ENCODE data around the gene ARID4B. TPM values are rescaled to one million over a fixed set of nuclear protein-coding genes. Genes with fewer than 3 reads are reported as not detected.
A peak's percentile ranks its signal among the peaks of the same experiment; 100 is the strongest.

The ARID4B gene
- total RNA-seq, 2 experiments from 2014 or later: 28.7 to 44.9 TPM

DNA sequence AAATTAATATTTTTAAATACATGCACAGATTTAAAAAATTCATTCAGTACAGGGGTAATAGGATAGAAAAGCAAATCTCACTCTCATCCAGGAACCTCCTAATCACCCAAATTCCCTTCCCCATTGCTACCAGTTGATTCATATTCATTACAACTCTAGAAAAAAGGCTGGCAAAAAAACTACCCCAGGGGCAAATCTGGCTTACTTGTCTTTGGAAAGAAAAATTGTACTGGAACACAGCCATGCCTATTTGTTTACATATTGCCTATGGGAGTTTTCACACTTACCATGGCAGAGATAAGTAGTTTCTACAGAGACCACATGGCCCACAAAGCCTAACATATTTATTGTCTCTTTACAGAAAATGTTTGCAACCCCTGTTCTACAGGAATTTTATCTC, 158.0 kb downstream of the ARID4B start:
- BruUV-seq (replicated peaks): no TSS peak
- Histone ChIP-seq H3K27ac (ENCODE audit: low read depth, low read length, poor library complexity, severe bottlenecking) (no peak overlapping the region), H3K4me2 (ENCODE audit: low read length) (no peak overlapping the region), H3K36me3 (ENCODE audit: insufficient read depth, low read length) (peaks cover 66% of the 10 kb centered on the region), H4K20me1 (ENCODE audit: insufficient read depth, low read length) (no peaks in the 10 kb centered on the region), H2AFZ (ENCODE audit: low read length) (no peak overlapping the region), H3K4me1 (ENCODE audit: insufficient read depth, low read length, poor library complexity, severe bottlenecking) (no peaks in the 10 kb centered on the region), H3K9me2 (ENCODE audit: insufficient read depth, low read length) (no peaks in the 10 kb centered on the region), H3K4me3 (ENCODE audit: low read depth, low read length, poor library complexity, severe bottlenecking) (no peak overlapping the region), H3K9me3 (ENCODE audit: low read length) (no peaks in the 10 kb centered on the region), H3K79me2 (ENCODE audit: insufficient read depth, low read depth, low read length) (no peaks in the 10 kb centered on the region)
- intact Hi-C loops (cut with micrococcal nuclease; ENCODE audit: unreplicated experiment): no loop called here
- ChIA-PET POLR2A (no interaction called here), CTCF (ENCODE audit: unreplicated experiment) (interaction anchor here (0.6 kb wide), 1 partner anchor 47 kb away, joined by 3 read pairs; no protein-coding TSS in a partner anchor)
- TF ChIP-seq EZH2phosphoT487 (IDR thresholded peaks at IDR 0.05; ENCODE audit: borderline replicate concordance, low read depth, low read length): no peak
- TF ChIP-seq, protein P1, sequence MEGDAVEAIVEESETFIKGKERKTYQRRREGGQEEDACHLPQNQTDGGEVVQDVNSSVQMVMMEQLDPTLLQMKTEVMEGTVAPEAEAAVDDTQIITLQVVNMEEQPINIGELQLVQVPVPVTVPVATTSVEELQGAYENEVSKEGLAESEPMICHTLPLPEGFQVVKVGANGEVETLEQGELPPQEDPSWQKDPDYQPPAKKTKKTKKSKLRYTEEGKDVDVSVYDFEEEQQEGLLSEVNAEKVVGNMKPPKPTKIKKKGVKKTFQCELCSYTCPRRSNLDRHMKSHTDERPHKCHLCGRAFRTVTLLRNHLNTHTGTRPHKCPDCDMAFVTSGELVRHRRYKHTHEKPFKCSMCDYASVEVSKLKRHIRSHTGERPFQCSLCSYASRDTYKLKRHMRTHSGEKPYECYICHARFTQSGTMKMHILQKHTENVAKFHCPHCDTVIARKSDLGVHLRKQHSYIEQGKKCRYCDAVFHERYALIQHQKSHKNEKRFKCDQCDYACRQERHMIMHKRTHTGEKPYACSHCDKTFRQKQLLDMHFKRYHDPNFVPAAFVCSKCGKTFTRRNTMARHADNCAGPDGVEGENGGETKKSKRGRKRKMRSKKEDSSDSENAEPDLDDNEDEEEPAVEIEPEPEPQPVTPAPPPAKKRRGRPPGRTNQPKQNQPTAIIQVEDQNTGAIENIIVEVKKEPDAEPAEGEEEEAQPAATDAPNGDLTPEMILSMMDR (conservative IDR thresholded peaks at IDR 0.05; ENCODE audit: low read length): no peak
- DNase-seq (ENCODE audit: low spot score): no peak

DNA sequence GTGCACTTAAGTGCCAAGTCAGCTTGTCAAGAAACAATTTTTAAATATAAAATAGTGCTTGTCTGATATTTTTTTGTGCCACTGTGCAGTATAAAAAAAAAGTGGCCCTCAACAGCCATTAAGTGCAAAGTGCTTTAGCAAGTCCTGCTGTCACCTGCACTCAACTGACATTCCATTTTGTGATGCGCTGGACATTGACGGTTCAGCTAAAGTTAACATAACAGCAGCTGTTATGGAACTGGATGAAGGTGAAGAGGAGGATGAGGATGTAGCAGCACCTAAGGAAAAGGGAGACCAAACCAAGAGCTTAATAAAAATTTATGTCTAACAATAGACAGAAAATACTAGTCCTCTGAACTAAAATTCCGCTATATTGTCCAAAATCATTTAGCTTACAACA, 159.6 kb downstream of the ARID4B start:
- Histone ChIP-seq H3K36me3 (ENCODE audit: insufficient read depth, low read length) (peaks cover 52% of the 10 kb centered on the region), H3K9me2 (ENCODE audit: insufficient read depth, low read length) (no peaks in the 10 kb centered on the region), H3K27ac (ENCODE audit: low read depth, low read length, poor library complexity, severe bottlenecking) (no peak overlapping the region), H2AFZ (ENCODE audit: low read length) (no peak overlapping the region), H3K4me2 (ENCODE audit: low read length) (no peak overlapping the region), H3K9me3 (ENCODE audit: low read length) (no peaks in the 10 kb centered on the region), H4K20me1 (ENCODE audit: insufficient read depth, low read length) (no peaks in the 10 kb centered on the region), H3K4me3 (ENCODE audit: low read depth, low read length, poor library complexity, severe bottlenecking) (no peak overlapping the region), H3K4me1 (ENCODE audit: insufficient read depth, low read length, poor library complexity, severe bottlenecking) (no peaks in the 10 kb centered on the region), H3K79me2 (ENCODE audit: insufficient read depth, low read depth, low read length) (no peaks in the 10 kb centered on the region)
- CTCF ChIA-PET (ENCODE audit: unreplicated experiment): no interaction called here
- POLR2A ChIA-PET: interaction anchor here (0.5 to 1.5 kb wide), 4 partner anchors 10 to 23 kb away, joined by 3 to 4 read pairs (median 3); no protein-coding TSS in a partner anchor
- intact Hi-C loops (cut with micrococcal nuclease; ENCODE audit: unreplicated experiment): no loop called here
- no TSS peak for BruUV-seq (replicated peaks)
- DNase-seq (ENCODE audit: low spot score): no peak
- TF ChIP-seq, protein P1 (conservative IDR thresholded peaks at IDR 0.05; ENCODE audit: low read length): no peak
- no peak for TF ChIP-seq EZH2phosphoT487 (IDR thresholded peaks at IDR 0.05; ENCODE audit: borderline replicate concordance, low read depth, low read length)

DNA sequence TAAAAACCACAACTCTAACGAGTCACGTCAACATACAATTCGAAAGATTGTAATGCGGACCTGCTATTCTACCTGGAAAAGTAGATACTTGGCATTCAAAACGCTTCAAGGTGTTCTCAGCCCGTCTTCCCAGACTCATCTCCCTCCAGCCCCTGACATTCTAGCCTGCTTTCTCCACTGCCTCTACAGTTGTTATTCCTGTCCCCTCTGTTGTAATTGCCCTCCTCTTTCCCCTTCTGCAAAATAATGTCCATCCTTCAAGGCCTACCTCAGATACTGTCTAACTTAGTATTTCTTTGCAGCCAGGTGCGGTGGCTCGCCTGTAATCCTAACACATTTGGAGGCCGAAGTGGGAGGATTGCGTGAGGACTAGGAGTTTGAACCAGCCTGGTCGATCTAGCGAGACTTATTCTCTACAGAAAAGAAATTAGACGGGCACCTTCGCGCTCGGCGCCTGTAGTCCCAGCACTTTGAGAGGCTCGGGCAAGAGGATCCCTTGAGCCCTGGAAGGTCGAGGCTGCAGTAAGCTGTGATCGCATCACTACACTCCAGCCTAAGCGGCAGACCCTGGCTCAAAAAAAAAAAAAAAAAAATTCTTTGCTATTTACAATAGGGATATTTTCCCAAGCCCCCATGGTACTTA, 166.2 kb downstream of the ARID4B start:
- BruUV-seq (replicated peaks): TSS peak; percentile 94
- ChIA-PET CTCF (ENCODE audit: unreplicated experiment) (interaction anchor here (0.6 kb wide), 1 partner anchor 669 kb away, joined by 3 read pairs; no protein-coding TSS in a partner anchor), POLR2A (interaction anchor here (0.6 to 1.9 kb wide), 6 partner anchors 24 to 565 kb away, joined by 3 to 7 read pairs (median 4); partner anchors contain the start of gene TOMM20)
- peaks cover 29% of the 10 kb centered on the region for H3K36me3 ChIP-seq (ENCODE audit: insufficient read depth, low read length)
- intact Hi-C loops (cut with micrococcal nuclease; ENCODE audit: unreplicated experiment): loop anchor here (2.0 to 5.0 kb wide), 2 partner anchors 57 to 165 kb away; partner anchors contain the start of genes ARID4B and GGPS1
- peak overlapping the region; percentile 85 for H3K4me3 ChIP-seq (ENCODE audit: low read depth, low read length, poor library complexity, severe bottlenecking)
- peak overlapping the region; percentile 86 for H3K4me2 ChIP-seq (ENCODE audit: low read length)
- H3K4me1 ChIP-seq (ENCODE audit: insufficient read depth, low read length, poor library complexity, severe bottlenecking): peaks cover 18% of the 10 kb centered on the region
- H4K20me1 ChIP-seq (ENCODE audit: insufficient read depth, low read length): no peaks in the 10 kb centered on the region
- H3K9me3 ChIP-seq (ENCODE audit: low read length): no peaks in the 10 kb centered on the region
- peak overlapping the region; percentile 64 for H3K27ac ChIP-seq (ENCODE audit: low read depth, low read length, poor library complexity, severe bottlenecking)
- no peak for DNase-seq (ENCODE audit: low spot score)
- no peaks in the 10 kb centered on the region for H3K9me2 ChIP-seq (ENCODE audit: insufficient read depth, low read length)
- H2AFZ ChIP-seq (ENCODE audit: low read length): peak overlapping the region; percentile 91
- H3K79me2 ChIP-seq (ENCODE audit: insufficient read depth, low read depth, low read length): peaks cover 25% of the 10 kb centered on the region
- no peak for TF ChIP-seq EZH2phosphoT487 (IDR thresholded peaks at IDR 0.05; ENCODE audit: borderline replicate concordance, low read depth, low read length)
- TF ChIP-seq, protein P1 (conservative IDR thresholded peaks at IDR 0.05; ENCODE audit: low read length): no peak
